H1 (cell line): ENCODE data around the gene TPRN. TPM values are rescaled to one million over a fixed set of nuclear protein-coding genes. Genes with fewer than 3 reads are reported as not detected.
A peak's percentile ranks its signal among the peaks of the same experiment; 100 is the strongest.

Experiments
- CTCF ChIA-PET: fragments of 300-600 bp; sonication (Branson Sonifier 250); formaldehyde crosslinking; loops from one replicate; lab custom pipeline; 2021; ENCODE audit not compliant: partially characterized antibody; lab: Charles Lee
- POLR2A ChIA-PET: fragments of 300-600 bp; sonication (Branson Sonifier 250); formaldehyde crosslinking; loops from one replicate; lab custom pipeline; 2021; ENCODE audit warnings: inconsistent platforms; ENCODE audit not compliant: partially characterized antibody; lab: Charles Lee
- DNase-seq, 2 experiments: peaks; one replicate each; pipeline versions ENCODE4 v3.0.0 to v3.0.0-alpha.2; 2010 to 2022; ENCODE audit warnings: low spot score in 2 of 2, low read depth in 1 of 2, mixed read lengths in 1 of 2
- FAIRE-seq: peaks from 2 replicates; lab custom pipeline; 2011; peaks lifted over from hg19 to GRCh38; lab: Jason Lieb, UNC
- H2AFZ ChIP-seq: 2 replicates; pipeline ENCODE4 v1.8.1; 2012; ENCODE audit warnings: low read length, inconsistent platforms
- H2AK5ac ChIP-seq: 2 replicates; pipeline ENCODE4 v1.6.1; 2013; ENCODE audit warnings: low read depth, low read length
- H2BK120ac ChIP-seq: replicated peaks from 2 replicates; pipeline ENCODE3; 2013; ENCODE audit warnings: low read depth, low read length, inconsistent platforms
- H2BK12ac ChIP-seq: 2 replicates; pipeline ENCODE4 v1.6.1; 2013; ENCODE audit warnings: low read depth, low read length
- H2BK15ac ChIP-seq: 2 replicates; pipeline ENCODE4 v1.6.1; 2013; ENCODE audit warnings: low read length
- H2BK20ac ChIP-seq: 2 replicates; pipeline ENCODE4 v1.6.1; 2013; ENCODE audit warnings: low read length
- H2BK5ac ChIP-seq: 2 replicates; pipeline ENCODE4 v1.6.1; 2013; ENCODE audit warnings: low read depth, low read length
- H3K14ac ChIP-seq: 2 replicates; pipeline ENCODE4 v1.6.1; 2013; ENCODE audit warnings: inconsistent platforms; ENCODE audit not compliant: insufficient read length
- H3K18ac ChIP-seq: 2 replicates; pipeline ENCODE4 v1.6.1; 2013; ENCODE audit warnings: low read length; ENCODE audit errors: extremely low read depth
- H3K23ac ChIP-seq: 2 replicates; pipeline ENCODE4 v1.6.1; 2013; ENCODE audit warnings: inconsistent platforms; ENCODE audit not compliant: insufficient read length
- H3K23me2 ChIP-seq: 2 replicates; pipeline ENCODE4 v1.6.1; 2013; ENCODE audit warnings: low read depth, low read length
- H3K27ac ChIP-seq: 2 replicates; pipeline ENCODE4 v1.6.1; 2011; ENCODE audit warnings: low read depth, low read length, inconsistent platforms
- H3K27me3 ChIP-seq, 4 experiments: replicated peaks in 1 of 4; 1 replicate in 1 of 4; 2 replicates in 3 of 4; pipeline versions ENCODE4 v1.6.1 to v1.8.1; 2011 to 2013; ENCODE audit warnings: low read length in 3 of 4, mild to moderate bottlenecking in 3 of 4, inconsistent platforms in 2 of 4, mixed read lengths in 2 of 4, moderate library complexity in 1 of 4; ENCODE audit not compliant: control insufficient read depth in 3 of 4, insufficient read depth in 3 of 4; ENCODE audit errors: extremely low read depth in 1 of 4
- H3K36me3 ChIP-seq, 4 experiments: 2 replicates each; pipeline versions ENCODE4 v1.6.1 to v1.8.1; 2011 to 2013; ENCODE audit warnings: mild to moderate bottlenecking in 4 of 4, low read length in 3 of 4, moderate library complexity in 2 of 4, control low read depth in 1 of 4, inconsistent platforms in 1 of 4; ENCODE audit not compliant: insufficient read depth in 4 of 4, control insufficient read depth in 2 of 4
- H3K4ac ChIP-seq: replicated peaks from 2 replicates; pipeline ENCODE3; 2013; ENCODE audit warnings: low read length, low read depth, mixed read lengths, inconsistent platforms; ENCODE audit not compliant: insufficient read length
- H3K4me1 ChIP-seq, 4 experiments: replicated peaks in 1 of 4; 1 replicate in 1 of 4; 2 replicates in 3 of 4; pipeline versions ENCODE4 v1.6.1 to v1.8.1; 2011 to 2013; ENCODE audit warnings: low read length in 3 of 4, inconsistent platforms in 2 of 4, mixed read lengths in 1 of 4; ENCODE audit not compliant: insufficient read depth in 4 of 4, control insufficient read depth in 3 of 4
- H3K4me2 ChIP-seq, 2 experiments: 2 replicates each; pipeline versions ENCODE4 v1.6.1 to v1.8.1; 2011 to 2013; ENCODE audit warnings: low read depth in 2 of 2, low read length in 2 of 2, control low read depth in 1 of 2, inconsistent platforms in 1 of 2, mild to moderate bottlenecking in 1 of 2; ENCODE audit not compliant: insufficient read depth in 1 of 2
- H3K4me3 ChIP-seq, 4 experiments: fragments of 200-600, 300-600 bp in 1 of 4; sonication (generic), shearing (Covaris generic), sonication (Bioruptor Twin) in 1 of 4; 2 replicates each; pipeline versions ENCODE4 v1.5.1 to v1.8.1; 2011 to 2016; ENCODE audit warnings: low read length in 4 of 4, low read depth in 3 of 4, control low read depth in 2 of 4, inconsistent platforms in 2 of 4, mild to moderate bottlenecking in 2 of 4, mixed read lengths in 1 of 4, moderate library complexity in 1 of 4; ENCODE audit not compliant: insufficient read depth in 2 of 4; ENCODE audit errors: extremely low read depth in 1 of 4
- H3K56ac ChIP-seq: replicated peaks from 2 replicates; pipeline ENCODE3; 2013; ENCODE audit warnings: low read depth, mild to moderate bottlenecking, mixed read lengths, low read length, inconsistent platforms; ENCODE audit not compliant: insufficient read length
- H3K79me1 ChIP-seq: 2 replicates; pipeline ENCODE4 v1.6.1; 2013; ENCODE audit warnings: low read depth, low read length, control low read depth
- H3K79me2 ChIP-seq, 2 experiments: 2 replicates each; pipeline versions ENCODE4 v1.6.1 to v1.8.1; 2012 to 2013; ENCODE audit warnings: low read length in 2 of 2, mild to moderate bottlenecking in 2 of 2, inconsistent platforms in 1 of 2; ENCODE audit not compliant: insufficient read depth in 2 of 2, control insufficient read depth in 1 of 2
- H3K9ac ChIP-seq, 4 experiments: replicated peaks in 1 of 4; 1 replicate in 1 of 4; 2 replicates in 3 of 4; pipeline versions ENCODE4 v1.6.1 to v1.8.1; 2011 to 2013; ENCODE audit warnings: low read depth in 3 of 4, low read length in 3 of 4, control low read depth in 2 of 4, mild to moderate bottlenecking in 2 of 4, moderate library complexity in 2 of 4, inconsistent platforms in 1 of 4; ENCODE audit errors: extremely low read depth in 1 of 4
- H3K9me3 ChIP-seq, 2 experiments: 2 replicates each; pipeline versions ENCODE4 v1.6.1 to v1.8.1; 2012 to 2013; ENCODE audit warnings: mild to moderate bottlenecking in 2 of 2, moderate library complexity in 2 of 2, control low read depth in 1 of 2, inconsistent platforms in 1 of 2, low read depth in 1 of 2, low read length in 1 of 2, mixed read lengths in 1 of 2; ENCODE audit not compliant: insufficient read depth in 2 of 2
- H4K20me1 ChIP-seq, 2 experiments: replicated peaks in 1 of 2; 2 replicates each; pipeline versions ENCODE3 to v1.8.1; 2011 to 2013; ENCODE audit warnings: inconsistent platforms in 2 of 2, low read length in 2 of 2, mild to moderate bottlenecking in 1 of 2; ENCODE audit not compliant: insufficient read depth in 2 of 2, control insufficient read depth in 1 of 2
- H4K5ac ChIP-seq: 2 replicates; pipeline ENCODE4 v1.6.1; 2013; ENCODE audit warnings: low read length, low read depth, mixed read lengths, inconsistent platforms; ENCODE audit not compliant: insufficient read length
- H4K8ac ChIP-seq: 2 replicates; pipeline ENCODE4 v1.8.0; 2013; ENCODE audit warnings: mild to moderate bottlenecking, moderate library complexity, low read length, inconsistent platforms; ENCODE audit not compliant: insufficient read depth; ENCODE audit errors: extremely low read depth
- H4K91ac ChIP-seq: replicated peaks from 2 replicates; pipeline ENCODE3; 2013; ENCODE audit warnings: low read length, mixed read lengths, inconsistent platforms; ENCODE audit not compliant: insufficient read length
- HDAC2 ChIP-seq, 2 experiments: fragments of 300-600 bp in 1 of 2; sonication (generic) in 1 of 2; IDR thresholded peaks; 2 replicates each; pipeline ENCODE4 v1.6.1; 2011 to 2012; ENCODE audit warnings: low read depth in 2 of 2, low read length in 2 of 2, mild to moderate bottlenecking in 2 of 2, moderate library complexity in 2 of 2, borderline replicate concordance in 1 of 2, inconsistent platforms in 1 of 2
- JUND ChIP-seq: IDR thresholded peaks from 2 replicates; pipeline ENCODE4 v1.6.1; 2011; ENCODE audit warnings: mild to moderate bottlenecking, improper control_type of control experiment, low read length
- WGBS, 2 experiments: shearing (Covaris generic) in 1 of 2; methylation state at CpG; one replicate each; pipeline versions ENCODE4 v1.1.6 to v1.1.7; 2013 to 2015; ENCODE audit warnings: low lambda C conversion rate in 2 of 2, mixed read lengths in 2 of 2, inconsistent platforms in 1 of 2, low coverage in 1 of 2, missing lambda C conversion rate in 1 of 2; ENCODE audit not compliant: insufficient replicate concordance in 2 of 2, insufficient coverage in 1 of 2, insufficient read length in 1 of 2; ENCODE audit errors: extremely low coverage in 1 of 2, missing lambda C conversion rate in 1 of 2; 5-methylcytosine and 5-hydroxymethylcytosine counted together
- polyA plus RNA-seq, 7 experiments: library from polyadenylated mRNA; depleted of rRNA in 3 of 7; stranded (reverse) in 5 of 7; unstranded in 2 of 7; fragments of >200 nt in 5 of 7; fragments of 200-250 nt in 2 of 7; gene quantifications; 1 replicate in 5 of 7; 2 replicates in 1 of 7; 4 replicates in 1 of 7; pipeline versions ENCODE4 v1.2.1 to v1.2.3, GENCODE V29; 2011 to 2013; ENCODE audit warnings: missing spikeins in 2 of 7, mixed read lengths in 2 of 7
- total RNA-seq: library from RNA; stranded (reverse); fragmentation: NEBNext Ultra II Directional; extraction: Animal tissue kit (Norgen Biotek cat#: 25700); gene quantifications from 2 replicates; pipeline ENCODE4 v1.2.1, GENCODE V29; 2021

The TPRN gene
- total and polyA plus RNA-seq, 2 of the 8 experiments (the other 6 are each of a cell fraction or from before 2014, with no cell fraction given) = 9.7 to 23.2 TPM

- Histone ChIP-seq H2BK20ac (no peak overlapping the region), H3K27ac (peak overlapping the region; percentile 67; the same call in 1 of the 2 replicates), H3K56ac (no peak overlapping the region), H3K4me1 (peaks cover 0 to 27% (median 17%) of the 10 kb centered on the region in 4 experiments; a peak in 6 of 7 replicates), H4K20me1 (peaks cover 22 to 23% of the 10 kb centered on the region in 2 experiments), H3K18ac (no peak overlapping the region; the same call in 1 of the 2 replicates), H4K5ac (no peak overlapping the region), H3K9me3 (no peaks in the 10 kb centered on the region), H3K23me2 (peaks cover 5% of the 10 kb centered on the region; the same call in 1 of the 2 replicates), H2AFZ (no peak overlapping the region), H3K4ac (no peak overlapping the region), H3K14ac (no peak overlapping the region), H3K79me1 (peaks cover 5% of the 10 kb centered on the region), H4K8ac (no peak overlapping the region), H3K4me3 (peak overlapping the region; percentile 64 to 92 (median 74)), H3K9ac (peak overlapping the region; percentile 22 to 95 (median 64)), H2BK120ac (no peak overlapping the region), H2BK12ac (no peak overlapping the region), H3K79me2 (peaks cover 0 to 20% of the 10 kb centered on the region in 2 experiments; a peak in 2 of 4 replicates), H3K23ac (no peak overlapping the region), H2BK5ac (no peak overlapping the region), H3K27me3 (no peaks in the 10 kb centered on the region), H4K91ac (peak overlapping the region; percentile 73), H3K4me2 (peak overlapping the region; percentile 76 to 87), H3K36me3 (peaks cover 6 to 18% (median 15%) of the 10 kb centered on the region in 4 experiments; a peak in 7 of 8 replicates), H2AK5ac (no peak overlapping the region), H2BK15ac (no peak overlapping the region)
- ChIA-PET POLR2A (interaction anchor here (0.6 to 69.9 kb wide), 30 partner anchors 7 to 268 kb away, joined by 3 to 1462 read pairs (median 4); partner anchors contain the start of genes ABCA2, ANAPC2, CYSRT1 and MAN1B1), CTCF (interaction anchor here (0.6 to 9.1 kb wide), 10 partner anchors 11 to 213 kb away, joined by 3 to 113 read pairs (median 6); partner anchors contain the start of genes CYSRT1, RNF208, RNF224 and SLC34A3)
- DNase-seq (no peak), FAIRE-seq (no peak)
- WGBS, 2 experiments = 15% methylated on average over 38 of the region's 83 CpGs; no CpG with 5 or more reads in 1 of the 2 experiments
- TF ChIP-seq JUND = no peak
- TF ChIP-seq HDAC2 (IDR thresholded peaks at IDR 0.05; ENCODE audit: borderline replicate concordance in 1 of 2, low read depth in 2 of 2, low read length in 2 of 2) = 0 out of 4 replicates have a peak, but pooled peaks of 1 of the 2 experiments have one; percentile 45
Measured at GRCh38 chr9:137241490-137242268, 41.1 kb upstream of the TPRN start.
